AG10803 (cell line): Measurements from ENCODE around the gene YAF2.

Experiments
- DNase-seq: peaks from one replicate; pipeline ENCODE4 v3.0.0; 2010; ENCODE audit warnings: low read depth
- H3K4me3 ChIP-seq: 2 replicates; pipeline ENCODE4 v1.5.1; 2011; ENCODE audit warnings: mild to moderate bottlenecking, low read length, control low read depth
- CTCF ChIP-seq: conservative IDR thresholded peaks from 2 replicates; pipeline ENCODE4 v1.5.1; 2011; ENCODE audit warnings: mild to moderate bottlenecking, low read length, control low read depth, inconsistent platforms

YAF2 gene

GRCh38 chr12:42178101-42178500 lies 59.9 kb downstream of the YAF2 start:
- DNase-seq: no peak
- no peak overlapping the region for H3K4me3 ChIP-seq
- TF ChIP-seq CTCF: no peak

- DNase-seq: no peak
- TF ChIP-seq CTCF: no peak
Observed at GRCh38 chr12:42174978-42175377, 63.1 kb downstream of the YAF2 start.

GRCh38 chr12:42173961-42174521 lies 64.0 kb downstream of the YAF2 start:
- H3K4me3 ChIP-seq: no peak overlapping the region
- no peak for TF ChIP-seq CTCF
- no peak for DNase-seq

More at GRCh38 chr12:42174978-42175377, 63.1 kb downstream of the YAF2 start:
- no peak overlapping the region for H3K4me3 ChIP-seq

- TF ChIP-seq CTCF: no peak
- peak; percentile 2 for DNase-seq
- no peak overlapping the region for H3K4me3 ChIP-seq
Observed at GRCh38 chr12:42172441-42173210, 65.4 kb downstream of the YAF2 start.

- no peak for TF ChIP-seq CTCF
- H3K4me3 ChIP-seq: no peak overlapping the region
- DNase-seq: no peak
Observed at GRCh38 chr12:42167711-42168110, 70.3 kb downstream of the YAF2 start.

GRCh38 chr12:42166501-42166900 lies 71.5 kb downstream of the YAF2 start:
- DNase-seq: peak; percentile 71
- no peak overlapping the region for H3K4me3 ChIP-seq
- TF ChIP-seq CTCF: no peak

- no peak overlapping the region for H3K4me3 ChIP-seq
- no peak for DNase-seq
- TF ChIP-seq CTCF: no peak
Observed at GRCh38 chr12:42163913-42164312, 74.1 kb downstream of the YAF2 start.
